Measurements from ENCODE around the gene DNAJC6.

- TF ChIP-seq CTCF (conservative IDR thresholded peaks at IDR 0.05) (no peak), EZH2 (IDR thresholded peaks at IDR 0.05; ENCODE audit: low read depth) (no peak)
Observed at GRCh38 chr1:65377496-65378246, 68.3 kb downstream of the DNAJC6 start.
